Measurements from ENCODE around the gene FHIP1B.

DNA sequence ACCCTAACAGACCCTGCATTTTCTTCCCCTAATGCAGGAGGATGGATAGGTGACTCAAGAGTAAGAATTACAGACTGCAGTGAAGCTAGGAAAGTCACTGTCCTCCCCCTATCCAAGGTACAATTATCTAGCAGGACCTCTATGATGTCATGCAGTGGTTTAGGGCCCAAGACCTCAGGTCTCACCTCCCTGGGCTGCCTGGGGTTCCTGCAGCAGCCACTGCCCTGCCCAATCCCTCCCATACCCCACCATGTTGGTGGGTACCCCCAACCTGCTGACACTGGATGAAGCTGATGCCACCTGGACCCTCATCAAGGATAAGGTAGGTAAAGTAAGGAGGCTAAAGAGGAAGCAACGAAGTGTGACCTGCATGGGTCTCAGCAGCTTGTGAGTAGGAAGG, 29.1 kb downstream of the FHIP1B start, which contains the start of gene C11orf42:
- TF ChIP-seq, protein P1, sequence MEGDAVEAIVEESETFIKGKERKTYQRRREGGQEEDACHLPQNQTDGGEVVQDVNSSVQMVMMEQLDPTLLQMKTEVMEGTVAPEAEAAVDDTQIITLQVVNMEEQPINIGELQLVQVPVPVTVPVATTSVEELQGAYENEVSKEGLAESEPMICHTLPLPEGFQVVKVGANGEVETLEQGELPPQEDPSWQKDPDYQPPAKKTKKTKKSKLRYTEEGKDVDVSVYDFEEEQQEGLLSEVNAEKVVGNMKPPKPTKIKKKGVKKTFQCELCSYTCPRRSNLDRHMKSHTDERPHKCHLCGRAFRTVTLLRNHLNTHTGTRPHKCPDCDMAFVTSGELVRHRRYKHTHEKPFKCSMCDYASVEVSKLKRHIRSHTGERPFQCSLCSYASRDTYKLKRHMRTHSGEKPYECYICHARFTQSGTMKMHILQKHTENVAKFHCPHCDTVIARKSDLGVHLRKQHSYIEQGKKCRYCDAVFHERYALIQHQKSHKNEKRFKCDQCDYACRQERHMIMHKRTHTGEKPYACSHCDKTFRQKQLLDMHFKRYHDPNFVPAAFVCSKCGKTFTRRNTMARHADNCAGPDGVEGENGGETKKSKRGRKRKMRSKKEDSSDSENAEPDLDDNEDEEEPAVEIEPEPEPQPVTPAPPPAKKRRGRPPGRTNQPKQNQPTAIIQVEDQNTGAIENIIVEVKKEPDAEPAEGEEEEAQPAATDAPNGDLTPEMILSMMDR (IDR thresholded peaks at IDR 0.05; ENCODE audit: low read depth, low read length, missing input control): no peak
- no peak for TF ChIP-seq TAF1 (conservative IDR thresholded peaks at IDR 0.05)
- no peak for TF ChIP-seq FOXA1 (IDR thresholded peaks at IDR 0.05)
- no peak for TF ChIP-seq EGR1 (IDR thresholded peaks at IDR 0.05; ENCODE audit: low read depth in 2 of 2)
- TF ChIP-seq, protein P2, sequence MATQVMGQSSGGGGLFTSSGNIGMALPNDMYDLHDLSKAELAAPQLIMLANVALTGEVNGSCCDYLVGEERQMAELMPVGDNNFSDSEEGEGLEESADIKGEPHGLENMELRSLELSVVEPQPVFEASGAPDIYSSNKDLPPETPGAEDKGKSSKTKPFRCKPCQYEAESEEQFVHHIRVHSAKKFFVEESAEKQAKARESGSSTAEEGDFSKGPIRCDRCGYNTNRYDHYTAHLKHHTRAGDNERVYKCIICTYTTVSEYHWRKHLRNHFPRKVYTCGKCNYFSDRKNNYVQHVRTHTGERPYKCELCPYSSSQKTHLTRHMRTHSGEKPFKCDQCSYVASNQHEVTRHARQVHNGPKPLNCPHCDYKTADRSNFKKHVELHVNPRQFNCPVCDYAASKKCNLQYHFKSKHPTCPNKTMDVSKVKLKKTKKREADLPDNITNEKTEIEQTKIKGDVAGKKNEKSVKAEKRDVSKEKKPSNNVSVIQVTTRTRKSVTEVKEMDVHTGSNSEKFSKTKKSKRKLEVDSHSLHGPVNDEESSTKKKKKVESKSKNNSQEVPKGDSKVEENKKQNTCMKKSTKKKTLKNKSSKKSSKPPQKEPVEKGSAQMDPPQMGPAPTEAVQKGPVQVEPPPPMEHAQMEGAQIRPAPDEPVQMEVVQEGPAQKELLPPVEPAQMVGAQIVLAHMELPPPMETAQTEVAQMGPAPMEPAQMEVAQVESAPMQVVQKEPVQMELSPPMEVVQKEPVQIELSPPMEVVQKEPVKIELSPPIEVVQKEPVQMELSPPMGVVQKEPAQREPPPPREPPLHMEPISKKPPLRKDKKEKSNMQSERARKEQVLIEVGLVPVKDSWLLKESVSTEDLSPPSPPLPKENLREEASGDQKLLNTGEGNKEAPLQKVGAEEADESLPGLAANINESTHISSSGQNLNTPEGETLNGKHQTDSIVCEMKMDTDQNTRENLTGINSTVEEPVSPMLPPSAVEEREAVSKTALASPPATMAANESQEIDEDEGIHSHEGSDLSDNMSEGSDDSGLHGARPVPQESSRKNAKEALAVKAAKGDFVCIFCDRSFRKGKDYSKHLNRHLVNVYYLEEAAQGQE (IDR thresholded peaks at IDR 0.05): no peak
- TF ChIP-seq SP1 (IDR thresholded peaks at IDR 0.05): no peak
- no peak for TF ChIP-seq YY1 (IDR thresholded peaks at IDR 0.05)
- TF ChIP-seq, protein P3, sequence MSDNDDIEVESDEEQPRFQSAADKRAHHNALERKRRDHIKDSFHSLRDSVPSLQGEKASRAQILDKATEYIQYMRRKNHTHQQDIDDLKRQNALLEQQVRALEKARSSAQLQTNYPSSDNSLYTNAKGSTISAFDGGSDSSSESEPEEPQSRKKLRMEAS (IDR thresholded peaks at IDR 0.05): no peak
